ES-I3 (cell line): ENCODE data around the gene ARL4C.

Experiments
- H3K36me3 ChIP-seq: 2 replicates; pipeline ENCODE4 v1.6.1; 2013; ENCODE audit warnings: mild to moderate bottlenecking, low read length, control low read depth, moderate library complexity; ENCODE audit not compliant: insufficient read depth
- H3K4me1 ChIP-seq: 2 replicates; pipeline ENCODE4 v1.6.1; 2013; ENCODE audit warnings: mild to moderate bottlenecking, control low read depth, low read length; ENCODE audit not compliant: insufficient read depth
- H3K9ac ChIP-seq: 2 replicates; pipeline ENCODE4 v1.6.1; 2013; ENCODE audit warnings: low read depth, mild to moderate bottlenecking, low read length, moderate library complexity
- H3K9me3 ChIP-seq: 2 replicates; pipeline ENCODE4 v1.6.1; 2013; ENCODE audit warnings: mild to moderate bottlenecking, low read length, moderate library complexity; ENCODE audit not compliant: control insufficient read depth, insufficient read depth

ARL4C gene

DNA sequence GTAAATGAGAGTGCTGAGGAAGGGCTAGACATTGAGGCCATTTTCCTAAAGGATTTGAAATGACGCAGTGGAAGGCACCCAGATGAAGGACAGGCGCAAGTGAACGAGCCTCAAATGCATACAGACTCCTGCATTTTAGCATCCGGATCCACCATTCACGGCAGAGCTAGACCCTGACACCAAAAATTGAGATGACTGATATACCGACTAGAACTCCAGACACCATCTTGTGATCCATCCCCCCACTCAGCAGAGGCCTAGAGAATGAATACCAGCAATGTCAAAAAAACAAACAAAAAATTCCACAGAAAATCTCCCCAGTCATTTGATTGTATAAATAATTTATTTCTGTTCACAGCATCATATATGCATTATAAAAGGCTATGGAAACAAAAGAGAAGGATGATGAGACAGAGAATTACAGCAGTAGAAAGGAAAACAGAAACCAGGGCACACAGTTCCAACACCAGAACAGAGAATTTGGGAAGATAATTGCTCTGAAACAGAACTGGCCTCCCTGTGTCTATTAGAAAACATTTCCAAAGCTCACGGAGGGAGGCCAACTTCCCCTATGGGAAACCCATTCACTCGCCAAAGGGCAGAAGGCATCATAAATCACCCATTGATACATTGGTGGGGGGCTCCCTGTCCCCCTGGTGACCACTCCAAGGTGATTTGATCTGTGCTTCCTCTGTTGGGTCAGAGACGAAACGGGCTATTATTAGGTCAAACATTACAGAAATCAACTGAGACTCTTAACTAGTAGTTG is 4.0 kb downstream of the ARL4C start:
- Histone ChIP-seq H3K9ac (no peak overlapping the region), H3K36me3 (no peaks in the 10 kb centered on the region), H3K9me3 (no peaks in the 10 kb centered on the region), H3K4me1 (peaks cover 8% of the 10 kb centered on the region; the same call in 1 of the 2 replicates)

DNA sequence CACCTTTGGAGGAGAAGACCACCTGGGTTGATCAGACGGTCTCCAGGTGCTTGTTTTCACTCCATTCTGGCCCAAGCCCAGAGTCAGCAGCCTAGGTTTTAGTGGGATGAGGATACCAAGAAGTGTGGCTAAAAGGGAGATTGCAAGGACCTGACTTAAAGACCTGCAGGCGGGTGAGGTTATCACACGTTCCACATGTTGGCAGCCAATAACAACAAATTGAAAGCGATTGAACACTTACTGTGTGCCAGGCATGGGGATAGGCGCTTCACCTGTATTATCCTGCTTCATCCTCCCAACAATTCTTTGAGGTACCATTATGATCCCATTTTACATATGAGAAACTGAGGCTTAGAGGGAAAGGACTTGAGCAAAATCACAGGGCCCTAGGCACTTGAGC is 5.0 kb downstream of the ARL4C start:
- Histone ChIP-seq H3K9ac (no peak overlapping the region), H3K36me3 (no peaks in the 10 kb centered on the region), H3K4me1 (peaks cover 8% of the 10 kb centered on the region; the same call in 1 of the 2 replicates), H3K9me3 (no peaks in the 10 kb centered on the region)

DNA sequence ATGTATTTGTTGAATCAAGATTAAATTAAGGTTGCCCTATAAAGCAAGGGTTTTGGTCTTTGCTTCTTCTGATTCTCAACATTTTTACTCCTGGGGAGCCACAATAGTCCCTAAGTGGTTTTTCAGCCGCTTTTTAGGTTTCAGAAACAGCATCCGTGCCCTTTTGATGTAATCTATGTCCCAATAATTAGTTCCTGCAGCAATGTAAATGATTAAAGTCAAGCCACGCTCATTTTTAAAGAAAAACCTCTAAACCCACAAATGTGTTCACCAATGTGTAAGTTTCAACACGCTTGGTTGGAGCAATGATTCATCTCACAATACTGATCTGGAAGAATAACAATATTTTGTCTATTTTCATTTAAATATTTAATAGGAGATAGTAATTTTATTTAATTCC is 5.6 kb downstream of the ARL4C start:
- H3K36me3 ChIP-seq, result no peaks in the 10 kb centered on the region
- H3K4me1 ChIP-seq, result peaks cover 8% of the 10 kb centered on the region; the same call in 1 of the 2 replicates
- no peaks in the 10 kb centered on the region for H3K9me3 ChIP-seq
- no peak overlapping the region for H3K9ac ChIP-seq

DNA sequence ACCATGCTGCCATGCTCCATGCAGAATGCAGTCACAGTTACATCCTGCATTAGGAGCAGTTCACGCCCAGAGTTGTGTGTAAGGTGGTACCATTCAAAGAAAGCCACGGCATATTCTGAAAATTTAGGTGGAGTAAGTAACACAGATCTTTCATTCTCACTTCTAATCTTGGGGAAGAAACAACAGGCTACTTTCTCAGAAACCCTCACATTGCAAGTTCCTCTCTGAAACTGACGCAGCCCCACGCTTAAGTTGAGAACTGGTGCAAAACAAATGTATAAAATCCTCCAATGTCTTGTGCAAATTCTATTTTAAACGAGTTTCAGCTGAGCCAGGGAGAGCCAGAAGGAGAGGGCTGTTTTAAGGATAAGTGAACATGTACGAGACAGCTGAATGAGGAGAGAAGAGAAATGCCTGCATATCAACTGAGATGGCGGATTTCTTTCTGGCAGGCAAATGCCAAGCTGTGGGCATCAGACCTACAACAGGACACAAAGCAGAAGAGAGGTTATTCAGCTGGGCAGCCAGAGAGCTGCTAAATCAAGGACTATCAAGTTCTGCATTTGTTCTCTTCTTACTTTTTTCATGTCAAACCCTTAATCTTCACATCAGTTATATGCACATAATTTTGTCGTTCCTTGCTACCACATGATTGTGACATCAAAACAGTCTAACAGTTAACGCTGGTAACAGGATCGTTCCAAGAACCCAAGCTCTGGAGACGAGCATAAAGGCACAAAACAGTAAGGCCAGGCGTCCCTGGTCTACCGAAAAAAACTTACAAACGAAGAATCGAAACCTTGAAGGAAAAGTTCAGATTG is 6.4 kb downstream of the ARL4C start:
- Histone ChIP-seq H3K9me3 (no peaks in the 10 kb centered on the region), H3K4me1 (peaks cover 8% of the 10 kb centered on the region; the same call in 1 of the 2 replicates), H3K36me3 (no peaks in the 10 kb centered on the region), H3K9ac (no peak overlapping the region)

DNA sequence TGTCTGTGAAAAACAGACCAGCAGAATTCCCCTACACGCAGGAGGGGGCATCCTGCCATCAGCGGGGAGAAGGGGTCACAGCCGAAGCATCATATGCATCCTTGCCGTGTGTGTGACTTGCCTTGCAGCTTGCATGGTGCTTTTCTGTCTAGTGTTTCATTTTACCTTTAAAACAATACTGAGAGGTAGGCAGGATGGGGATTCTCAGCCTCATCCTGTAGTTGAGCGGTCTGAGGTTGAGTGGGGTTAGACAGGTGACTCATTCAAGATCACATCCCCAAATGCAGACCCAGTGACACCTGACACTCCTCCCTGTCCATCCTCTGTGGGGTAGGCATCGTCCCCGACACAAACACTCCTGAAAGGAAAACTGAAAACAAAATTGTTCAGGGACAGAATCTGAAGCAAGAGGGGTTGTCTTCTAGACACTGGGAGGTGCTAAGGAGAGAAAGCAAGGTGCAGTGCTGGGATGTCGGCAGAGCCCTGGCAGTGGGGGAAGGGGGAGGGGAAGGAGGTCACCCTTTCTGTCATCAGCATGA is 7.9 kb downstream of the ARL4C start:
- Histone ChIP-seq H3K36me3 (no peaks in the 10 kb centered on the region), H3K4me1 (peaks cover 8% of the 10 kb centered on the region; the same call in 1 of the 2 replicates), H3K9ac (no peak overlapping the region), H3K9me3 (no peaks in the 10 kb centered on the region)

DNA sequence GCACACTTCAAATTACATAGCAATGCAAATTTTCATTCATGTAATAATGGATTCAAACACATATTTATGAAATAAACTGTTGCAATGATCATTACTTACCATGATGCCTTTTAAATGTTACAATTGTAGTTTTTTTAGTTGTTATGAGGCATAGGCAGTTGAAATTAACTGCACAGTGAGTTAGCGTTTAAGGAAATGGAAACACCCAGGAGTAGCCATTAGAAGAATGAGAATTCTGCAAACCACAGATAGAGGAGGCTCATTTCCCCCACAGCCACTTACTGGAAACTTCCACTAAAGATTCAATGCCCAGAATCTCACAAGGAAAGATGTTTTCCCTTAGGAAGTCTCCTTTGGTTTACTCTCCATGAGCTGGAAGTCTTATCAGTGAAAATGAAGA is 8.4 kb downstream of the ARL4C start:
- H3K9me3 ChIP-seq, result no peaks in the 10 kb centered on the region
- H3K4me1 ChIP-seq, result peaks cover 8% of the 10 kb centered on the region; the same call in 1 of the 2 replicates
- no peak overlapping the region for H3K9ac ChIP-seq
- no peaks in the 10 kb centered on the region for H3K36me3 ChIP-seq

DNA sequence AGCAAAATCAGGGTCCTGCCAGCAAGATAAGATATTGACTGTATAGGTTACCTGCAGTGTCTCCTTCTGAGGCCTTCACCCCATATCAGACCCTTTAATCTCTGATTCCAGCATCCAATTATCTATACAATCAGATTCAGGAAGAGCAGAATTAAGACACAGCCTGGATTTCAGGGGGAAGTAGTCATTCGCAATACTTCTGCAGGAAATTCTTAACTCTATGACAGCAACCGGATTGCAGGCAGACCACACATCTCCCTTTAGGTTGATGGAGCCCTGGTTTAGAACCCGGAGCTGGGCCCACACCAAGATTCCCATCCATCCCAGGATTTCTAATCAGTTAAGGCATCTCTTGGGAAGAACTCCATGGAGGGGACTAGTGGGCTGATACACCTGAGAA is 9.5 kb downstream of the ARL4C start:
- peaks cover 8% of the 10 kb centered on the region; the same call in 1 of the 2 replicates for H3K4me1 ChIP-seq
- no peaks in the 10 kb centered on the region for H3K36me3 ChIP-seq
- H3K9ac ChIP-seq, result no peak overlapping the region
- H3K9me3 ChIP-seq, result no peaks in the 10 kb centered on the region

DNA sequence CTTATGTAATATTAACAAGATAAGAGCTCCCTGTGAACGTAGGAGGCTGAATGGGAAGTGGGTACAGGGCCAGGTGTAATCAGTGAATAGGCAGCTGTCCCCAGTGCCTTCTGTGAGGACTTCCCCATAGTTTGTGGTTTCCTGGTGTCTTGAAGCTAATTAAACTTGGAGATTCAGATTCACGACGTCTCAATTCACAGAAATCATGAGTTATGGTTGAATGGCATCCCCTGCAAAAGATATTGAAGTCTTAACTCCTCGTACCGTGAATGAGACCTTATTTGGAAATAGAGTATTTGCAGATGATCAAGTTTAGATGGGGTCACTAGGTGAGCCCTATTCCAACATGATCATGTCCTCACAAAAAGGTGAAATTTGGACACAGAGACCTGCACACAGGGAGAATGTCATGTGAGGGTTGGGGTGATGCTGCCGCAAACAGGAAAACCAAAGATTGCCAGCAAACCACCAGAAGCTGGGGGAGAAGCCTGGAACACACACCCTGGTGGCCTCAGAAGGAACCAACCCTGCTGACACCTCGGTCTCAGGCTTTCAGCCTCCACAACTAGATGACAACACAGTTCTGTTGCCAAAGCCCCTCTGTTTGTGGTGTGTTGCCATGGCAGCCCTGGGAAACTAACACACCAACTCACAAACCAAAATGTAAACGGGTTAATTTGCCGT is 13.2 kb downstream of the ARL4C start:
- 0 out of 2 replicates have a peak, but pooled peaks cover 2% of the 10 kb centered on the region for H3K4me1 ChIP-seq
- no peak overlapping the region for H3K9ac ChIP-seq

DNA sequence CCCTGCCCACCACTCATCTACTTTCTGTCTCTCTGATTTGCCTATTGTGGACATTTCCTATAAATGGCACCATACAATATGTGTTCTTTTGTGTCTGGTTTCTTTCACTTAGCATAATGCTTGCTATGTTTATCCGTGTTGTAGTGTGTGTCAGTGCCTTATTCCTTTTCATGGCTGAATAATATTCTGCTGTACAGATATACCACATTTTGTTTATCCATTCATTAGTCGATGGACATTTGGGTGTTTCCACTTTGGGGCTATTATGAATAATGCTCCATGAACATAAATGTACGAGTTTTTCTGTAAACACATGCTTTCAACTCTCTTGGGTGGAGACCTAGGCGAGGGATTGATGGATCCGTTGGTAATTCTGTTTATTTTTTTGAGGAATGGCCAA is 15.6 kb downstream of the ARL4C start:
- no peaks in the 10 kb centered on the region for H3K9me3 ChIP-seq
- H3K9ac ChIP-seq, result no peak overlapping the region
- no peaks in the 10 kb centered on the region for H3K4me1 ChIP-seq
- H3K36me3 ChIP-seq, result no peaks in the 10 kb centered on the region

More for the DNA sequence above, 13.2 kb downstream of the ARL4C start:
- Histone ChIP-seq H3K36me3 (no peaks in the 10 kb centered on the region), H3K9me3 (no peaks in the 10 kb centered on the region)

DNA sequence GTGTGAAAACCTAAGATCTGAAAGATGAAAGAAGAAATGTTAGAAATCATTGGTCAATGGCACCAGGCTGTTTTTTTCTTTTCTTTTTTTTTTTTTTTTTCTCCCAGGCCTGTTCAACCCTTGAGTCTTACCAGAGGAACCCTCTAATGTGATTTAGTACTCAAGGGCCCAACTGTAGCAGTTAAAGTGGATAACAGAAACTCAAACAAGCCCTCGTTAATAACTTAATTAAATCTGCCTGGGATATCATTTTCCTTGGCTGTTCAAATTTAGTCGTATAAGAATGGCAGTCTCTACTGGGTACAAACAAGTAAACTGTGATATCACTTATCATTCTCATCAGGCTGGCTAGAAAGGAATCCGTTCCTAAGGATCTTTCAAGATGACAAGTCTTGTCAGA is 16.5 kb downstream of the ARL4C start:
- Histone ChIP-seq H3K4me1 (no peaks in the 10 kb centered on the region), H3K36me3 (no peaks in the 10 kb centered on the region), H3K9me3 (no peaks in the 10 kb centered on the region), H3K9ac (no peak overlapping the region)

DNA sequence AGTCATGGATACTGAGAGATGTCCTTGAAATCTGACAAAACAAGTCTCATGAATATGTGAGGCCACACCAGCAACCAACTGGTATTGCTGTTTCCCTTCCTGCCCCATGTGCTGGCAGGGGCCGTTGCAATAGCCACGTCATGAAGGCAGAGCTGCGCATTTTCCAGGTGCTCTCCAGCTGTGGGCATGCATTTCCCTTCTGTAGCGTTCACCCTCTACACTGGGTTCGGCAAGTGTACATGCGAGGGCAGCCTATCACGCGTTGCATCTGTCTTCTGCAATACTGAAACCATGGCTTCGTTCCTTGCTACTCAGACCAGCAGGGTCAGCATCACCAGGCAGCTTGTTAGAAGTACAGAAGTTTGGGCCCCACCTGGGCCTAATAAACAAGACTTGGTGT is 17.4 kb downstream of the ARL4C start:
- Histone ChIP-seq H3K9ac (no peak overlapping the region), H3K9me3 (no peaks in the 10 kb centered on the region), H3K36me3 (no peaks in the 10 kb centered on the region), H3K4me1 (no peaks in the 10 kb centered on the region)

DNA sequence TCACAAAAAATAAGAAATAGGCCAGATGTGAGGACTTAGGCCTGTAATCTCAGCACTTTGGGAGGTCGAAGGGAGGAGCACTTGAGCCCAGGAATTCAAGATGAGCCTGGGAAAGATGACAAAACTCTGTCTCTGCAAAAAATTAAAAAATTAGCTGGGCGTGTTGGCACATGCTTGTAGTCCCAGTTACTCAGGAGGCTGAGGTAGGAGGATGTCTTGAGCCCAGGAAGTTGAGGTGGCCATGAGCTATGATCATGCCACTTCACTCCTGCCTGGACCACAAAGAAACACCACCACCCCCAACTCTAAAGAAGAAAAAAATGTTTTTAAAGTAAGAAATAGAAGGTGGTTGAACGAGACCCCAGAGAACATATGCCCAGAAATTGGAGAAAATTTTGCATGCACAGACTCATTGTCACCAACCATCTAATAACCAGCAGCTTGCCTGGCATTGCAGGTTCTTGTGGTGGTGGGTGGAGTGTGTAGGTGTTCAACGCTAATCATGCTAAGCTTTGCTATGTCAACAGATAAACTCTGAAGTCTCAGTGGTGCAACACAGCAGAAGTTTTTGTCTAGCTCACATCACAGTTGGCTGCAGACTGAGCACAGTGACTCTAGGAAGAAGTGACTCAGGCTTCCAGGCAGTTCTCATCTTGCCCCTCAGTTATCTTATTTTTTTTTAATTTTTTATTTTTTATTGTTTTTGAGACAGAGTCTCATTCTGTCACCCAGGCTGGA is 18.6 kb downstream of the ARL4C start:
- H3K4me1 ChIP-seq, result no peaks in the 10 kb centered on the region
- H3K9ac ChIP-seq, result no peak overlapping the region
- no peaks in the 10 kb centered on the region for H3K36me3 ChIP-seq
- no peaks in the 10 kb centered on the region for H3K9me3 ChIP-seq

DNA sequence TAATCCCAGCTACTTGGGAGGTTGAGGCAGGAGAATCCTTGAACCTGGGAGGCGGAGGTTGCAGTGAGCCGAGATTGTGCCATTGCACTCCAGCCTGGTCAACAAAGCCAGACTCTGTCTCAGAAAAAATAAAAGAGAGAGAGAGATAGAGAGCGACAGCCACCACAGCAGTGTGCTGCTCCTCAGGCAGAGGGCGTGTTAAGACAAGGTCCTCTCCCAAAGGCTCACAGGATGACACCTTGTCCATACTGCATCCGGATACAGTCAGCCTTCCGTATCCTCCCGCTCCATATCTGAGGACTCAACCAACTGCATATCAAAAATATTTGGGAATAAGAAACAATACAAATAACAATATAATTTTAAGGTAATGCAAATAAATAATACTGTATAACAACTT is 20.1 kb downstream of the ARL4C start:
- no peaks in the 10 kb centered on the region for H3K36me3 ChIP-seq
- no peak overlapping the region for H3K9ac ChIP-seq
- H3K4me1 ChIP-seq, result no peaks in the 10 kb centered on the region
- H3K9me3 ChIP-seq, result no peaks in the 10 kb centered on the region

DNA sequence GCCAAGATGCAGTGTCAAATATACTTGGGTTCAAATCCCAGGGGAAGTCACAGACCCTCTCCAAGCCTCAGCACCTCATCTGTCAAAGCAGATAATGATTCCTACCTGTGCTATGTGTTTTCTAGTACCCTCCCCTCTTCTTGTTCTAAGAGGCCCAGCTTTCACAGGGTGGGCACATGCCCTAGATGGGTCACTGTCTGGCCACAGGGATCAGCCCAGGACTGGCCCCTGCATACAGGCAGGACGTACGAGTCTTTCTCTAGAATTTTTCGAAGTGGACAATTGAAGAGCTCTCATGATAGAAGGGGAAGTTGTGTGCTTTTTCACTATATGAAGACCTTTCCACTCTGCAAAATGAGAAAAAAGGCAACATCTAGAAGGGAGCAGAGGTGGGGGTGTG is 22.2 kb downstream of the ARL4C start:
- H3K9ac ChIP-seq, result no peak overlapping the region
- no peaks in the 10 kb centered on the region for H3K36me3 ChIP-seq
- 0 out of 2 replicates have a peak, but pooled peaks cover 3% of the 10 kb centered on the region for H3K9me3 ChIP-seq
- H3K4me1 ChIP-seq, result no peaks in the 10 kb centered on the region
